ENCODE measurements around the gene STYXL2. TPM values are rescaled to one million over a fixed set of nuclear protein-coding genes. Genes with fewer than 3 reads are reported as not detected.
A peak's percentile ranks its signal among the peaks of the same experiment; 100 is the strongest.

Gene STYXL2
- total and polyA plus RNA-seq, 2 of the 8 experiments (the other 6 are each of a cell fraction or from before 2014, with no cell fraction given) = 0.09 to 0.22 TPM

- Histone ChIP-seq H3K79me1 (ENCODE audit: low read depth, low read length) (no peaks in the 10 kb centered on the region), H2AFZ (ENCODE audit: low read length) (0 out of 2 replicates have a peak overlapping the region, but pooled peaks have one; percentile 10), H3K9ac (replicated peaks in 1 of 4; ENCODE audit: extremely low read depth in 1 of 4, low read depth in 3 of 4, low read length in 3 of 4) (no peak overlapping the region), H2BK5ac (ENCODE audit: low read depth, low read length) (no peak overlapping the region), H3K36me3 (ENCODE audit: control insufficient read depth in 2 of 4, insufficient read depth in 4 of 4, low read length in 3 of 4) (no peaks in the 10 kb centered on the region), H2BK15ac (ENCODE audit: low read length) (peak overlapping the region; percentile 25; the same call in 1 of the 2 replicates), H3K23me2 (ENCODE audit: low read depth, low read length) (no peaks in the 10 kb centered on the region), H2BK12ac (ENCODE audit: low read depth, low read length) (peak overlapping the region; percentile 76; the same call in 1 of the 2 replicates), H3K23ac (ENCODE audit: insufficient read length) (no peak overlapping the region), H3K4ac (replicated peaks; ENCODE audit: insufficient read length, low read depth, low read length) (no peak overlapping the region), H3K27ac (ENCODE audit: low read depth, low read length) (no peak overlapping the region), H3K4me3 (ENCODE audit: extremely low read depth in 1 of 4, insufficient read depth in 2 of 4, low read depth in 3 of 4, low read length in 4 of 4) (no peak overlapping the region), H4K8ac (ENCODE audit: extremely low read depth, insufficient read depth, low read length) (no peak overlapping the region), H4K20me1 (replicated peaks in 1 of 2; ENCODE audit: control insufficient read depth in 1 of 2, insufficient read depth in 2 of 2, low read length in 2 of 2) (no peaks in the 10 kb centered on the region), H3K27me3 (replicated peaks in 1 of 4; ENCODE audit: control insufficient read depth in 3 of 4, extremely low read depth in 1 of 4, insufficient read depth in 3 of 4, low read length in 3 of 4) (no peaks in the 10 kb centered on the region), H3K79me2 (ENCODE audit: control insufficient read depth in 1 of 2, insufficient read depth in 2 of 2, low read length in 2 of 2) (no peaks in the 10 kb centered on the region), H4K91ac (replicated peaks; ENCODE audit: insufficient read length, low read length) (no peak overlapping the region), H2BK120ac (replicated peaks; ENCODE audit: low read depth, low read length) (no peak overlapping the region), H2AK5ac (ENCODE audit: low read depth, low read length) (peak overlapping the region; percentile 87; the same call in 1 of the 2 replicates), H3K4me2 (ENCODE audit: insufficient read depth in 1 of 2, low read depth in 2 of 2, low read length in 2 of 2) (no peak overlapping the region), H3K9me3 (ENCODE audit: insufficient read depth in 2 of 2, low read depth in 1 of 2, low read length in 1 of 2) (no peaks in the 10 kb centered on the region), H3K56ac (replicated peaks; ENCODE audit: insufficient read length, low read depth, low read length) (no peak overlapping the region), H3K18ac (ENCODE audit: extremely low read depth, low read length) (no peak overlapping the region), H2BK20ac (ENCODE audit: low read length) (no peak overlapping the region), H3K14ac (ENCODE audit: insufficient read length) (no peak overlapping the region), H3K4me1 (replicated peaks in 1 of 4; ENCODE audit: control insufficient read depth in 3 of 4, insufficient read depth in 4 of 4, low read length in 3 of 4) (peaks cover 0 to 2% (median 0%) of the 10 kb centered on the region in 4 experiments; a peak in 1 of 7 replicates), H4K5ac (ENCODE audit: insufficient read length, low read depth, low read length) (no peak overlapping the region)
- FAIRE-seq (no peak), DNase-seq (ENCODE audit: low read depth in 1 of 2, low spot score in 2 of 2) (no peak)
- 88% methylated on average over 13 of the region's 13 CpGs; no CpG with 5 or more reads in 1 of the 2 experiments for WGBS, 2 experiments (ENCODE audit: extremely low coverage in 1 of 2, insufficient coverage in 1 of 2, insufficient read length in 1 of 2, insufficient replicate concordance in 2 of 2, low coverage in 1 of 2, low lambda C conversion rate in 2 of 2, missing lambda C conversion rate in 1 of 2)
- ChIA-PET CTCF (ENCODE audit: partially characterized antibody) (interaction anchor here (0.6 to 1.5 kb wide), 14 partner anchors 9 to 468 kb away, joined by 3 to 13 read pairs (median 3); no protein-coding TSS in a partner anchor), POLR2A (ENCODE audit: partially characterized antibody) (no interaction called here)
- TF ChIP-seq E2F6 (IDR thresholded peaks at IDR 0.05) (no peak), JUN (IDR thresholded peaks at IDR 0.05; ENCODE audit: low read depth, low read length) (no peak), RBBP5 (IDR thresholded peaks at IDR 0.05; ENCODE audit: borderline replicate concordance, low read depth, low read length) (no peak), EGR1 (IDR thresholded peaks at IDR 0.05; ENCODE audit: borderline replicate concordance, low read depth, low read length) (no peak), RNF2 (IDR thresholded peaks at IDR 0.05; ENCODE audit: borderline replicate concordance, low read depth, low read length, missing control alignments, poor library complexity, severe bottlenecking) (no peak), EZH2 (IDR thresholded peaks at IDR 0.05; ENCODE audit: low read depth, low read length, severe bottlenecking) (no peak), JUND (IDR thresholded peaks at IDR 0.05; ENCODE audit: low read length) (no peak), BRCA1 (IDR thresholded peaks at IDR 0.05; ENCODE audit: low read depth, low read length) (no peak), BACH1 (IDR thresholded peaks at IDR 0.05; ENCODE audit: low read length) (no peak), SIN3A (conservative IDR thresholded peaks at IDR 0.05 in 1 of 2, IDR thresholded peaks at IDR 0.05 in 1 of 2; ENCODE audit: low read depth in 1 of 2, low read length in 2 of 2) (no peak)
Observed at GRCh38 chr1:167068761-167069160, 25.1 kb upstream of the STYXL2 start.
